HepG2 (cell line): ENCODE measurements around the gene UFSP2. TPM values are rescaled to one million over a fixed set of nuclear protein-coding genes. Genes with fewer than 3 reads are reported as not detected.

Source experiments
- ATAC-seq: fragments of 200-7000 bp; cut with Tn5 transposase; 3 replicates; pipeline ENCODE4 v1.9.1; 2020; ENCODE audit warnings: mild to moderate bottlenecking, moderate library complexity
- BruUV-seq: library from RNA; stranded (reverse); fragments of 400-500 nt; replicated peaks from 2 replicates; lab custom pipeline; 2021; lab: Mats Ljungman, UMichigan
- CTCF ChIA-PET: fragments of 300-600 bp; formaldehyde crosslinking; extraction: SDS; loops from one replicate; lab custom pipeline; 2021; ENCODE audit warnings: low total read pairs, inconsistent platforms, low intra/inter-chr PET ratio; lab: Yijun Ruan, JAX
- POLR2A ChIA-PET: fragments of 350-600 bp; sonication (Branson Sonifier 250); formaldehyde crosslinking; loops from one replicate; lab custom pipeline; 2020; ENCODE audit warnings: antibody characterized with exemption, inconsistent platforms; lab: Yijun Ruan, JAX
- DNase-seq: peaks from one replicate; pipeline ENCODE4 v3.0.0-alpha.2; 2015; ENCODE audit warnings: low spot score
- FAIRE-seq: peaks from 3 replicates; lab custom pipeline; 2011; peaks lifted over from hg19 to GRCh38; lab: Jason Lieb, UNC
- H2AFZ ChIP-seq: one replicate; pipeline ENCODE4 v1.6.1; 2011; ENCODE audit warnings: low read length, inconsistent platforms
- H3K27ac ChIP-seq: fragments of 300-600 bp; 3 replicates; pipeline ENCODE4 v1.8.0; 2011; ENCODE audit warnings: mixed run types, mild to moderate bottlenecking, mixed read lengths, low read length, inconsistent platforms; ENCODE audit not compliant: insufficient read depth; ENCODE audit errors: extremely low read length
- H3K27me3 ChIP-seq, 2 experiments: fragments of 200-600 bp in 1 of 2; 2 replicates in 1 of 2; 3 replicates in 1 of 2; pipeline versions ENCODE4 v1.6.0 to v1.8.0; 2011; ENCODE audit warnings: low read length in 2 of 2, mild to moderate bottlenecking in 2 of 2, moderate library complexity in 2 of 2, inconsistent platforms in 1 of 2; ENCODE audit not compliant: insufficient read depth in 2 of 2, control insufficient read depth in 1 of 2
- H3K36me3 ChIP-seq, 2 experiments: fragments of 200-600 bp in 1 of 2; replicated peaks in 1 of 2; 2 replicates in 1 of 2; 3 replicates in 1 of 2; pipeline versions ENCODE4 v1.5.1 to v1.8.0; 2011; ENCODE audit warnings: low read length in 2 of 2, inconsistent platforms in 1 of 2; ENCODE audit not compliant: insufficient read depth in 2 of 2, control insufficient read depth in 1 of 2
- H3K4me1 ChIP-seq: 2 replicates; pipeline ENCODE4 v1.5.1; 2012; ENCODE audit warnings: low read length, inconsistent platforms; ENCODE audit not compliant: insufficient read depth
- H3K4me2 ChIP-seq: 2 replicates; pipeline ENCODE4 v1.6.0; 2011; ENCODE audit warnings: low read depth, low read length, inconsistent platforms
- H3K4me3 ChIP-seq, 3 experiments: fragments of 200-600 bp in 1 of 3; sonication (generic), shearing (Covaris generic) in 1 of 3; replicated peaks in 1 of 3; 2 replicates each; pipeline ENCODE4 v1.5.1; 2011 to 2016; ENCODE audit warnings: low read length in 3 of 3, inconsistent platforms in 2 of 3, low read depth in 2 of 3, mild to moderate bottlenecking in 2 of 3, control low read depth in 1 of 3, mixed read lengths in 1 of 3; ENCODE audit not compliant: insufficient read depth in 1 of 3
- H3K79me2 ChIP-seq: one replicate; pipeline ENCODE4 v1.6.1; 2011; ENCODE audit warnings: low read length, inconsistent platforms; ENCODE audit not compliant: insufficient read depth
- H3K9ac ChIP-seq: 2 replicates; pipeline ENCODE4 v1.6.0; 2011; ENCODE audit warnings: mild to moderate bottlenecking, low read depth, low read length, inconsistent platforms; ENCODE audit not compliant: insufficient read depth
- H3K9me3 ChIP-seq: 2 replicates; pipeline ENCODE4 v1.5.1; 2012; ENCODE audit warnings: mild to moderate bottlenecking, low read length
- H4K20me1 ChIP-seq: 2 replicates; pipeline ENCODE4 v1.6.0; 2011; ENCODE audit warnings: inconsistent platforms, mild to moderate bottlenecking, low read length, moderate library complexity; ENCODE audit not compliant: insufficient read depth
- BHLHE40 ChIP-seq: IDR thresholded peaks from 2 replicates; pipeline ENCODE4 v1.6.1; 2011; ENCODE audit warnings: low read length, improper control_type of control experiment
- CSRNP2 ChIP-seq: sonication (generic); formaldehyde crosslinking; conservative IDR thresholded peaks from 2 replicates; pipeline ENCODE4 v1.8.0; 2022; ENCODE audit warnings: low read depth, missing genetic modification reagents
- HNF1B ChIP-seq: sonication (generic); formaldehyde crosslinking; IDR thresholded peaks from 2 replicates; pipeline ENCODE4 v1.5.1; 2020; ENCODE audit warnings: mild to moderate bottlenecking, moderate library complexity, missing genetic modification reagents
- NPAS2 ChIP-seq: sonication (generic); formaldehyde crosslinking; IDR thresholded peaks from 2 replicates; pipeline ENCODE4 v1.8.0; 2022; ENCODE audit warnings: mild to moderate bottlenecking, missing genetic modification reagents, borderline replicate concordance
- POLR2AphosphoS5 ChIP-seq: IDR thresholded peaks from 2 replicates; pipeline ENCODE4 v1.6.1; 2012; ENCODE audit warnings: low read depth, low read length
- SALL1 ChIP-seq: sonication (generic); formaldehyde crosslinking; IDR thresholded peaks from 2 replicates; pipeline ENCODE4 v1.8.0; 2022; ENCODE audit warnings: mild to moderate bottlenecking, missing genetic modification reagents
- SAP130 ChIP-seq: IDR thresholded peaks from 2 replicates; pipeline ENCODE4 v1.6.1; 2016; ENCODE audit warnings: low read depth
- SOX6 ChIP-seq, 2 experiments: fragments of 450-650 bp in 1 of 2; sonication (generic) in 1 of 2; formaldehyde crosslinking in 1 of 2; IDR thresholded peaks; 2 replicates each; pipeline versions ENCODE4 v1.4.0 to v1.6.1; 2017 to 2020; ENCODE audit warnings: antibody characterized with exemption in 1 of 2, mild to moderate bottlenecking in 1 of 2, missing genetic modification reagents in 1 of 2
- ZBTB14 ChIP-seq: sonication (generic); formaldehyde crosslinking; IDR thresholded peaks from 2 replicates; pipeline ENCODE4 v1.4.0; 2020; ENCODE audit warnings: missing genetic modification reagents
- ZHX1 ChIP-seq: sonication (generic); formaldehyde crosslinking; IDR thresholded peaks from 2 replicates; pipeline ENCODE4 v1.8.1; 2022; ENCODE audit warnings: low read depth, mild to moderate bottlenecking, missing genetic modification reagents
- ZNF12 ChIP-seq: sonication (generic); formaldehyde crosslinking; IDR thresholded peaks from 2 replicates; pipeline ENCODE4 v1.5.0; 2020; ENCODE audit warnings: missing genetic modification reagents
- ZNF225 ChIP-seq: sonication (generic); formaldehyde crosslinking; IDR thresholded peaks from 2 replicates; pipeline ENCODE4 v1.4.0; 2020; ENCODE audit warnings: mild to moderate bottlenecking, missing genetic modification reagents
- ZNF569 ChIP-seq: sonication (generic); formaldehyde crosslinking; IDR thresholded peaks from 2 replicates; pipeline ENCODE4 v1.5.0; 2020; ENCODE audit warnings: mild to moderate bottlenecking, missing genetic modification reagents, moderate library complexity, borderline replicate concordance
- ZNF597 ChIP-seq: sonication (generic); formaldehyde crosslinking; IDR thresholded peaks from 2 replicates; pipeline ENCODE4 v1.5.0; 2020; ENCODE audit warnings: missing genetic modification reagents
- ZNF781 ChIP-seq: sonication (generic); formaldehyde crosslinking; IDR thresholded peaks from 2 replicates; pipeline ENCODE4 v1.5.1; 2020; ENCODE audit warnings: borderline replicate concordance, mild to moderate bottlenecking, missing genetic modification reagents; ENCODE audit errors: not compliant biosample characterization
- ZNF792 ChIP-seq: IDR thresholded peaks from 2 replicates; pipeline ENCODE4 v1.6.1; 2016
- WGBS: methylation state at CpG from one replicate; pipeline ENCODE4 v1.1.6; 2017; ENCODE audit warnings: low lambda C conversion rate; 5-methylcytosine and 5-hydroxymethylcytosine counted together
- in situ Hi-C: cut with HindIII; loops from 2 replicates; pipeline ENCODE4 v1.10.0; 2017; ENCODE audit warnings: low pct_unique_long_range_greater_than_20kb; ENCODE audit not compliant: extremely low pct_ligation_motif_present
- intact Hi-C: fragments of 100-400 bp; cut with micrococcal nuclease; formaldehyde crosslinking; loops from one replicate; pipeline ENCODE4 v1.10.0; 2022; ENCODE audit not compliant: unreplicated experiment
- polyA plus RNA-seq, 8 experiments: library from polyadenylated mRNA; depleted of rRNA in 3 of 8; stranded (reverse) in 7 of 8; unstranded in 1 of 8; fragments of >200 nt; fragmentation: Illumina TruSeq in 4 of 8; extraction: Trizol in 4 of 8; gene quantifications; 2 replicates each; pipeline versions ENCODE4 v1.2.1 to v1.2.3, GENCODE V29; 2011 to 2016; ENCODE audit warnings: low read depth in 4 of 8, missing spikeins in 1 of 8, mixed read lengths in 1 of 8; ENCODE audit not compliant: insufficient read depth in 1 of 8
- total RNA-seq, 5 experiments: library from RNA; depleted of rRNA; stranded (reverse); fragments of >200 nt; fragmentation: Illumina TruSeq; extraction: Trizol; gene quantifications; 2 replicates each; pipeline ENCODE4 v1.2.3, GENCODE V29; 2016; ENCODE audit warnings: low read depth in 1 of 5

UFSP2 gene
- total and polyA plus RNA-seq, 2 of the 13 experiments (the other 11 are each of a cell fraction or from before 2014, with no cell fraction given) = 24.1 to 32.3 TPM

GRCh38 chr4:185358959-185359358, 66.8 kb downstream of the UFSP2 start:
- Histone ChIP-seq H3K36me3 (peaks cover 6 to 38% of the 10 kb centered on the region in 2 experiments; a peak in 4 of 5 replicates), H3K9ac (no peak overlapping the region), H4K20me1 (no peaks in the 10 kb centered on the region), H3K27ac (no peak overlapping the region), H3K4me1 (peaks cover 15% of the 10 kb centered on the region), H3K4me2 (no peak overlapping the region), H3K79me2 (no peaks in the 10 kb centered on the region), H2AFZ (no peak overlapping the region), H3K27me3 (no peaks in the 10 kb centered on the region), H3K9me3 (no peaks in the 10 kb centered on the region), H3K4me3 (no peak overlapping the region)
- peak; percentile 42 for DNase-seq
- no TSS peak for BruUV-seq
- 80% methylated on average over 4 of the region's 4 CpGs for WGBS
- in situ Hi-C loops (no loop called here), intact Hi-C loops (no loop called here)
- POLR2A ChIA-PET = no interaction called here
- ATAC-seq = no peak
- CTCF ChIA-PET = no interaction called here
- no peak for FAIRE-seq
- TF ChIP-seq NPAS2 (no peak), ZNF781 (CRISPR knock-in tag) (no peak), ZNF792 (CRISPR knock-in tag) (no peak), ZNF569 (CRISPR knock-in tag) (no peak), SOX6 (IDR thresholded peaks at IDR 0.05) (no peak), SOX6 (CRISPR knock-in tag; IDR thresholded peaks at IDR 0.05) (0 out of 2 replicates have a peak, but pooled peaks have one; percentile 9), BHLHE40 (no peak), ZNF225 (CRISPR knock-in tag) (no peak), ZNF597 (CRISPR knock-in tag) (no peak), ZHX1 (no peak), HNF1B (CRISPR knock-in tag) (no peak), POLR2AphosphoS5 (no peak), SALL1 (peak; percentile 12; the same call in 1 of the 2 replicates), SAP130 (no peak), ZBTB14 (CRISPR knock-in tag) (no peak), CSRNP2 (no peak), ZNF12 (CRISPR knock-in tag) (no peak)
